Gastroesophageal sphincter (tissue), 4 donors: ENCODE measurements around the gene STARD13. TPM values are rescaled to one million over a fixed set of nuclear protein-coding genes. Genes with fewer than 3 reads are reported as not detected.

Experiments used
- ATAC-seq: fragments of 150-250 bp; one replicate; pipeline ENCODE4 v1.9.1; 2016; ENCODE audit warnings: mild to moderate bottlenecking, moderate library complexity
- H3K27ac ChIP-seq, 4 donors: fragments of 200-600 bp; sonication (generic) in 3 of 4; 1 replicate in 3 of 4; 2 replicates in 1 of 4; pipeline ENCODE4 v1.5.1; 2016 to 2019
- H3K27me3 ChIP-seq: fragments of 200-600 bp; sonication (generic); one replicate; pipeline ENCODE4 v1.5.1; 2019
- H3K36me3 ChIP-seq, 2 donors: fragments of 200-600 bp; sonication (generic); one replicate each; pipeline ENCODE4 v1.5.1; 2019; ENCODE audit warnings: control low read depth in 1 of 2
- H3K4me1 ChIP-seq, 3 donors: fragments of 200-600 bp; sonication (generic); 1 replicate in 2 of 3; 2 replicates in 1 of 3; pipeline ENCODE4 v1.5.1; 2016 to 2019; ENCODE audit warnings: control low read depth in 2 of 3
- H3K4me3 ChIP-seq, 2 donors: fragments of 200-600 bp; sonication (generic); one replicate each; pipeline ENCODE4 v1.5.1; 2019; ENCODE audit warnings: mild to moderate bottlenecking in 1 of 2, moderate library complexity in 1 of 2
- H3K9me3 ChIP-seq, 3 donors: fragments of 200-600 bp; sonication (generic); one replicate each; pipeline ENCODE4 v1.5.1; 2017 to 2019; ENCODE audit warnings: control low read depth in 2 of 3
- EP300 ChIP-seq: sonication (generic); formaldehyde crosslinking; IDR thresholded peaks from one replicate; pipeline ENCODE4 v1.6.1; 2017; ENCODE audit warnings: antibody characterized with exemption, mild to moderate bottlenecking
- POLR2A ChIP-seq, 2 donors: fragments of 450-650 bp; IDR thresholded peaks; one replicate each; pipeline ENCODE4 v1.6.1; 2017; ENCODE audit warnings: antibody characterized with exemption in 2 of 2, mild to moderate bottlenecking in 2 of 2, moderate library complexity in 1 of 2
- POLR2AphosphoS5 ChIP-seq: sonication (generic); formaldehyde crosslinking; IDR thresholded peaks from one replicate; pipeline ENCODE4 v1.6.1; 2017; ENCODE audit warnings: antibody characterized with exemption
- WGBS, 2 donors: methylation state at CpG; one replicate each; pipeline ENCODE4 v1.1.5; 2018; ENCODE audit warnings: low coverage in 1 of 2; 5-methylcytosine and 5-hydroxymethylcytosine counted together
- total RNA-seq, 4 donors: library from RNA; depleted of rRNA; stranded (reverse); fragments of >200 nt; gene quantifications; one replicate each; pipeline ENCODE4 v1.1.0, GENCODE V29; 2016
- TF ChIP-seq, protein P1 (sequence below), 4 experiments: fragments of 200-600 bp in 2 of 4; fragments of 450-650 bp in 2 of 4; sonication (generic) in 1 of 4; IDR thresholded peaks; one replicate each; pipeline ENCODE4 v1.5.1; 2017 to 2019; ENCODE audit warnings: antibody characterized with exemption in 4 of 4, mild to moderate bottlenecking in 2 of 4, moderate library complexity in 2 of 4

STARD13 gene
- total RNA-seq, 4 donors from 2014 or later = 46.2 to 63.3 (median 49.3) TPM

DNA sequence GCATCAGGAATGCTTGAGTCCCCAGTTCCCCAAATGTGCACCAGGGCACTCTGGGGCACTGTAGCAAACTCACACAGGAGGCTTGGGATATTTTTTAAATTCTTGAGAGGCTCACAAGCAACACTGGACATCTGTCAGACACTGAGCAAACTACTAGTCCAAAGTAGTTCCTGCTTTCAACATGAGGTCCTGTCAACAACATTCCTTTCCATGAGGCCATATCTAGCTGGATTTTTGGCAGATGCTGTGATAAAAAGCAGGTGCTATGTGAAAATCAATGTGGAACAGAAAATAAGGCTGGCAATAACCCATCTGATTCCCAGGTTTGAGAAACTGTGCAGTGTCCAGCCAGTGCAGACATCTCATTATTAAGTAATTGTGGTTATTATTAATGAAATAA lies 50.5 kb downstream of the STARD13 start:
- H3K4me1 ChIP-seq = peaks cover 6 to 50% (median 18%) of the 10 kb centered on the region in 3 donors
- no peak overlapping the region for H3K4me3 ChIP-seq
- TF ChIP-seq POLR2AphosphoS5 (peak; percentile 76), POLR2A (IDR thresholded peaks at IDR 0.05) (no peak)
- TF ChIP-seq, protein P1, sequence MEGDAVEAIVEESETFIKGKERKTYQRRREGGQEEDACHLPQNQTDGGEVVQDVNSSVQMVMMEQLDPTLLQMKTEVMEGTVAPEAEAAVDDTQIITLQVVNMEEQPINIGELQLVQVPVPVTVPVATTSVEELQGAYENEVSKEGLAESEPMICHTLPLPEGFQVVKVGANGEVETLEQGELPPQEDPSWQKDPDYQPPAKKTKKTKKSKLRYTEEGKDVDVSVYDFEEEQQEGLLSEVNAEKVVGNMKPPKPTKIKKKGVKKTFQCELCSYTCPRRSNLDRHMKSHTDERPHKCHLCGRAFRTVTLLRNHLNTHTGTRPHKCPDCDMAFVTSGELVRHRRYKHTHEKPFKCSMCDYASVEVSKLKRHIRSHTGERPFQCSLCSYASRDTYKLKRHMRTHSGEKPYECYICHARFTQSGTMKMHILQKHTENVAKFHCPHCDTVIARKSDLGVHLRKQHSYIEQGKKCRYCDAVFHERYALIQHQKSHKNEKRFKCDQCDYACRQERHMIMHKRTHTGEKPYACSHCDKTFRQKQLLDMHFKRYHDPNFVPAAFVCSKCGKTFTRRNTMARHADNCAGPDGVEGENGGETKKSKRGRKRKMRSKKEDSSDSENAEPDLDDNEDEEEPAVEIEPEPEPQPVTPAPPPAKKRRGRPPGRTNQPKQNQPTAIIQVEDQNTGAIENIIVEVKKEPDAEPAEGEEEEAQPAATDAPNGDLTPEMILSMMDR (IDR thresholded peaks at IDR 0.05) = peak in 2 of 4 experiments; percentile 17 to 24
- no peaks in the 10 kb centered on the region for H3K9me3 ChIP-seq
- peaks cover 0 to 16% of the 10 kb centered on the region in 2 donors for H3K36me3 ChIP-seq
- no peaks in the 10 kb centered on the region for H3K27me3 ChIP-seq
- peak; percentile 83 for ATAC-seq
- H3K27ac ChIP-seq = peak overlapping the region in 3 of 4 donors; percentile 63 to 67 (median 63)

DNA sequence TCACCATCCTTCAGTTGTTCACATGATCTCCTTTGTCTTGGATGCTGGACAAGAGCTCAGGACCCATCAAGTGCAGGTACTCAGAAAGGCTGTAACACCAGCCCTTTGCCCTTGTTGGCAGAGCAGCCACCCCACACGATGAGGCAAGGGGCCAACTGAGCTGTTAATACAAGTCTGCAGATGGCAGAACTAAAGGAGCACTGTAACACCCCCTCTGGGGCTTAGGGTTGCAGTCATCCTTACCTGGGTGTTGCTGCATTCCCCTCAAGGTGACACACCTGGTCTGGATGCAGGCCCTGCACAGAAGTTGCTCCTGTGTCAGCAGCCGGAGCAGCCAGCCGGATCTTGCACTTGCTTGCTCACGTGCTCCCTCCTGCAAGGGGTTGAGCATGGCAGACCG lies 52.0 kb downstream of the STARD13 start:
- Histone ChIP-seq H3K4me3 (no peak overlapping the region), H3K9me3 (no peaks in the 10 kb centered on the region), H3K4me1 (peaks cover 8 to 65% (median 24%) of the 10 kb centered on the region in 3 donors), H3K27me3 (no peaks in the 10 kb centered on the region), H3K27ac (peak overlapping the region in 2 of 4 donors; percentile 18 to 63), H3K36me3 (peaks cover 0 to 16% of the 10 kb centered on the region in 2 donors)
- TF ChIP-seq, protein P1 (IDR thresholded peaks at IDR 0.05) = no peak
- no peak for TF ChIP-seq POLR2A (IDR thresholded peaks at IDR 0.05)
- no peak for TF ChIP-seq POLR2AphosphoS5
- no peak for TF ChIP-seq EP300
- ATAC-seq = no peak
- WGBS, 2 donors = no CpG with 5 or more reads among the region's 5 CpGs

DNA sequence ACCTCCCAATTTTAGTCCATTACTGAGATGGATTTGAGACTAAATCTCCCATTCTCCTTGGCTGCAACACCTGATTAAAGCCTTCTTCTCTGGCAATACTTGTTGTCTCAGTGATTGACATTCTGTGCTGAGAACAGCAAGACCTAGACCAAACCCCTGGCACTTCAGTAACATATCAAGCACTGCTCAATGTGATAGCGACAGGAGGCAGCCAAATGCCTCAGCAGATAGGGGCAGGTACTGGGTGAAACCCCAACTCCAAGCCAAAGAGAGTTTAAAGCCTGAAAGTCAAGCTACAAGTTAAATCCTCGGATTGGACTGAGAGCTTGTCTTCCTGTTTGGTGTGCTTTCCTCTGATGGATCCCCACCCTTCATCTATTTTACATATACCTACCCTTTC lies 52.7 kb downstream of the STARD13 start:
- no peak for TF ChIP-seq POLR2A (IDR thresholded peaks at IDR 0.05)
- TF ChIP-seq, protein P1 (IDR thresholded peaks at IDR 0.05) = no peak
- no peak for TF ChIP-seq POLR2AphosphoS5
- no peak for TF ChIP-seq EP300

DNA sequence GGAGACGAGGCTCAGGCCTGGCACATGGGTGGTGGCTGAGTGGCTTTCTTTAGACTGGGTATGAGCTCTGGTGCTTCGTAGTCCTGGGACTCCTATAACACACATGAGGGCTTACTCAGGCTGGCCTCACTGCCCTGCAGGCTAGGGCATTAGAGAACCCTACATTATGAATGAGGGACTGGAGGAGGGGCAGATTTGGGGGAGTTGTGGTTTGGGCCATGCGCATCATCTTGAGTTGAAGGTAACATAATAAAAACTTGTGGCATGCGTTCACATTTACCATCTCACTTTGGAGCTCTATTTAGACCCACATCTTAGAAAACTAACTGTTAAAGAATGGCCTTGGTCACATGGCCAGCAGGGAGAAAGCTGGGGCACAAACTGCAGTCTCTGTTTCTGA lies 54.2 kb downstream of the STARD13 start:
- H3K36me3 ChIP-seq = peaks cover 0 to 16% of the 10 kb centered on the region in 2 donors
- H3K4me3 ChIP-seq = no peak overlapping the region
- H3K27me3 ChIP-seq = no peaks in the 10 kb centered on the region
- H3K27ac ChIP-seq = peak overlapping the region in 3 of 4 donors; percentile 55 to 70 (median 59)
- no peaks in the 10 kb centered on the region for H3K9me3 ChIP-seq
- no peak for TF ChIP-seq POLR2AphosphoS5
- no peak for TF ChIP-seq EP300
- WGBS, 2 donors = 81 to 83% methylated on average over 3 to 4 of the region's 4 CpGs
- H3K4me1 ChIP-seq = peaks cover 20 to 81% (median 29%) of the 10 kb centered on the region in 3 donors
- ATAC-seq = no peak

More for the DNA sequence above, 52.7 kb downstream of the STARD13 start:
- Histone ChIP-seq H3K27ac (peak overlapping the region in 1 of 4 donors; percentile 63), H3K9me3 (no peaks in the 10 kb centered on the region), H3K4me1 (peaks cover 14 to 72% (median 26%) of the 10 kb centered on the region in 3 donors), H3K36me3 (peaks cover 0 to 16% of the 10 kb centered on the region in 2 donors), H3K27me3 (no peaks in the 10 kb centered on the region), H3K4me3 (no peak overlapping the region)
- 95% methylated on average over 2 of the region's 2 CpGs; no CpG with 5 or more reads in 1 of the 2 donors for WGBS, 2 donors
- no peak for ATAC-seq

DNA sequence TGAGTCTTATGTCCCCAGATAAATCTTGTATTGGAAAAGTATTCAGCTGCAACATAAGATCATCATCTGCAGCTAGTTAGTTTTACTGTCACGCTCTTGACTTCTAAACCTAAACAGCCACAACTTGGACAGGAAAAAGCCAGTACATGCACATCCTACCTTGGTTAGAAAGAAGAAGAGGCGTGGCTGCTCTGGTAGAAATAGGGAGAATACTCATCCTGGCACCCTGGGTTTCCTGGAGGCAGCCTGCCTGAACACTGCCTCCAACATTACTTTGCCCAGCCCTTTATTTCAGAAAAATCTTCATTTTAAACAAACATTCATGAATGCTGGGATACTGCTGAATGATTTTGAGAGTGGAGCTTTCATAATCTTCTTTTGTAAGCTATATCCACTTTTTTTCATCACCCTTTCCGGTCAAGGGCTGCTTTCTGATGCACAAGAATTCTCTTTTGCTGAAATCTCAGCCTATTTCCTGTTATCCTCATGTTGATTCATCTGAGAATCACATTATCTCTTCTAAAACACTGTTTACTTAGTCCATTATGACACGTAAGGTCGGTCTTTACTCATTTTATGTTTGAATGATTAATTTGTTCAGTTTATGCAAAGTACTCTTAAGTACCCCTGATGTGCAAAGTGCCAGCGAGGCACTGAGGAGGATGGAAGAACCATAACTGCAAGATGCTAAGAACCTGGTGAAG lies 55.2 kb downstream of the STARD13 start:
- Histone ChIP-seq H3K4me1 (peaks cover 15 to 81% (median 24%) of the 10 kb centered on the region in 3 donors), H3K36me3 (peaks cover 0 to 16% of the 10 kb centered on the region in 2 donors), H3K27ac (peak overlapping the region in 3 of 4 donors; percentile 55 to 70 (median 59)), H3K9me3 (no peaks in the 10 kb centered on the region), H3K4me3 (no peak overlapping the region), H3K27me3 (no peaks in the 10 kb centered on the region)
- ATAC-seq = no peak
- no peak for TF ChIP-seq EP300
- TF ChIP-seq POLR2AphosphoS5 = peak; percentile 28
- 55 to 61% methylated on average over 6 of the region's 6 CpGs for WGBS, 2 donors
